ENCODE measurements around the gene CCDC188. TPM values are rescaled to one million over a fixed set of nuclear protein-coding genes. Genes with fewer than 3 reads are reported as not detected.
"Not testable (repeated sequence)": the region's sequence is repeated elsewhere in the genome, so short reads cannot be mapped to it uniquely, and the experiment has no call there.

Gene CCDC188
- total RNA-seq, 1 experiment from 2014 or later, result not detected

DNA sequence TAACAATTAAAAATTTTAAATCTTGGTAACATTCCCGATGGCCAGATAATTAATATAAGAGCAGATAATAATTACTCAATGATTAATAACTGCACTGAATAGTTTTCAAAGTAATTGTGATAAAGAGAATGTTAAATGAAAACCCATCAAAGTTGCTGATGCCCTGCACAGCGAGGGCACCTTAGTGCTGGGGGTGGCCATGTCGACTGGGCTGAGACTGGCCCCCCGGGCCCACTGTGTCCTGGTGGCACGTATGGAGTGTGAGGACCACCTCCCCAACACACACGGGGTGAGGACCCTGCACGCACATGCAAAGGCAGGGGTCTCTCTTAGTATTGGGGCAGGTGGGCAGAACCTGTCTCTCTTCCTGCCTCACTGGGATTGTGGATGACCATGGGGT is 15.1 kb upstream of the CCDC188 start:
- no TSS peak for BruUV-seq (replicated peaks)

DNA sequence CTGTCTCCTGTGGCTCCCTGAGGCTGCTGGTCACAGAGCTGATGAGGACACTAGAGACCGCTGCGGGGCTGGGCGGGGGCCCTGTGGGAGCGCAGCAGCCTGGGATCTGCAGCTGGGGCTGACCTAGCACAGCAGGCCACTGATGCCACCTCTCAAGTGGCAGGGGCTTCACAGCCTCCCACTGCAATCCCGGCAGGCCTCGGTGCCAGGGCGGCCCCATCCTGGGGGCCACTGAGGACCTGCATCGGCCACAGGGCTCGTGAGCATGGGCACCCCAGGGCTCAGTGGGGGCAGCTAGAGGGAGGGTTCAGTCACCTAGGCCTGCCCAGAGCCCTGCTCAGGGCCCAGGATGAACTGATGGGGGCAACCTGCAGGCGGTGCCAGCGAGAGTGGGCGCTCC is 14.6 kb upstream of the CCDC188 start:
- H3K4me1 Mint-ChIP-seq (ENCODE audit: low read depth, unreplicated experiment), result no peaks in the 10 kb centered on the region

More for the DNA sequence above, 15.1 kb upstream of the CCDC188 start:
- Mint-ChIP-seq H3K36me3 (ENCODE audit: insufficient read depth, unreplicated experiment) (no peaks in the 10 kb centered on the region), H3K4me3 (ENCODE audit: low read depth, unreplicated experiment) (no peak overlapping the region), H3K27ac (ENCODE audit: unreplicated experiment) (no peak overlapping the region), H3K4me1 (ENCODE audit: low read depth, unreplicated experiment) (no peaks in the 10 kb centered on the region), H3K27me3 (ENCODE audit: unreplicated experiment) (peaks cover 58% of the 10 kb centered on the region), H3K9me3 (ENCODE audit: low read depth, unreplicated experiment) (peaks cover 6% of the 10 kb centered on the region)
- CTCF ChIA-PET, result no interaction called here
- DNase-seq, result no peak
- TF ChIP-seq, protein P1, sequence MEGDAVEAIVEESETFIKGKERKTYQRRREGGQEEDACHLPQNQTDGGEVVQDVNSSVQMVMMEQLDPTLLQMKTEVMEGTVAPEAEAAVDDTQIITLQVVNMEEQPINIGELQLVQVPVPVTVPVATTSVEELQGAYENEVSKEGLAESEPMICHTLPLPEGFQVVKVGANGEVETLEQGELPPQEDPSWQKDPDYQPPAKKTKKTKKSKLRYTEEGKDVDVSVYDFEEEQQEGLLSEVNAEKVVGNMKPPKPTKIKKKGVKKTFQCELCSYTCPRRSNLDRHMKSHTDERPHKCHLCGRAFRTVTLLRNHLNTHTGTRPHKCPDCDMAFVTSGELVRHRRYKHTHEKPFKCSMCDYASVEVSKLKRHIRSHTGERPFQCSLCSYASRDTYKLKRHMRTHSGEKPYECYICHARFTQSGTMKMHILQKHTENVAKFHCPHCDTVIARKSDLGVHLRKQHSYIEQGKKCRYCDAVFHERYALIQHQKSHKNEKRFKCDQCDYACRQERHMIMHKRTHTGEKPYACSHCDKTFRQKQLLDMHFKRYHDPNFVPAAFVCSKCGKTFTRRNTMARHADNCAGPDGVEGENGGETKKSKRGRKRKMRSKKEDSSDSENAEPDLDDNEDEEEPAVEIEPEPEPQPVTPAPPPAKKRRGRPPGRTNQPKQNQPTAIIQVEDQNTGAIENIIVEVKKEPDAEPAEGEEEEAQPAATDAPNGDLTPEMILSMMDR (IDR thresholded peaks at IDR 0.05; ENCODE audit: unreplicated experiment), result no peak
- intact Hi-C loops (cut with micrococcal nuclease; ENCODE audit: unreplicated experiment), result no loop called here

DNA sequence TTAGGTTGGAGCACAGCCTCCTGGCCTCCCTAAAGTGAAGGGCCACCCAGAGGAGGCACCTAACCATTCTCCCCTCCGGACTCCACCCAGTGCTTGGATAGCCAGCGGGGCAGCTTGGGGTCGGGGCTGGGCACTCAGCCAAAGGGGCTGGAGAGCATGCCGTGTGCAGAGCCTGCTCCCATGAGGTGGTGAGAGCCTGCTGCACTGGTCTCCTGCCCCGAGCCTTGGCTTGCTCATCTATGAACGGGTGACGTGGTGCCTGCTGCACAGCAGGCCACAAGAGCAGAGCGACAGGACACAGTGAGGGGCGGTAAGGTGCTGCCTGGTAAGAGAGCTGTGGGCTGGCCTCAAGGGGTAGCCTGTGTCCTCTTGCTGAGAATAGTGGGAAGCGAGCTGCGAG is 14.0 kb upstream of the CCDC188 start:
- H3K4me1 Mint-ChIP-seq (ENCODE audit: low read depth, unreplicated experiment), result no peaks in the 10 kb centered on the region
- TF ChIP-seq, protein P1 (IDR thresholded peaks at IDR 0.05; ENCODE audit: unreplicated experiment), result no peak
- CTCF ChIA-PET, result no interaction called here

More for the DNA sequence above, 14.6 kb upstream of the CCDC188 start:
- DNase-seq, result no peak
- TF ChIP-seq, protein P1 (IDR thresholded peaks at IDR 0.05; ENCODE audit: unreplicated experiment), result no peak
- H3K4me3 Mint-ChIP-seq (ENCODE audit: low read depth, unreplicated experiment), result no peak overlapping the region
- intact Hi-C loops (cut with micrococcal nuclease; ENCODE audit: unreplicated experiment), result no loop called here
- CTCF ChIA-PET, result no interaction called here
- H3K36me3 Mint-ChIP-seq (ENCODE audit: insufficient read depth, unreplicated experiment), result no peaks in the 10 kb centered on the region
- H3K27me3 Mint-ChIP-seq (ENCODE audit: unreplicated experiment), result peaks cover 58% of the 10 kb centered on the region
- H3K9me3 Mint-ChIP-seq (ENCODE audit: low read depth, unreplicated experiment), result peaks cover 6% of the 10 kb centered on the region
- H3K27ac Mint-ChIP-seq (ENCODE audit: unreplicated experiment), result no peak overlapping the region
- BruUV-seq (replicated peaks), result no TSS peak

DNA sequence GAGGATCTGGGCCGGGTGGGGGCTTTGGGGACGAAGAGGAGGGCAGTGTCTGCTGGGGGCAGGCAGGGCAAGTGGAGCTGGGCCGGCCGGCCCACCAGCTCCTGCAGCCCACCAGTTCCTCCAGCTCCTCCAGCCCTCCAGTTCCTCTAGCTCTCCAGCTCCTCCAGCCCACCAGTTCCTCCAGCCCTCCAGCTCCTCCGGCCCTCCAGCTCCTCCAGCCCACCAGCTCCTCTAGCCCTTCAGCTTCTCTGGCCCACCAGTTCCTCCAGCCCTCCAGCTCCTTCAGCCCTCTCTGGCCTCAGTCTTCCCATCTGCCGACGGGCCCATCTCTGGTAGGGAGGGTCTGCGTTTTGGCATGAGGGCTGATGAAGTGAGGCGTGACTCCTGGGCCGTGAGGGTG is 9.2 kb upstream of the CCDC188 start:
- Mint-ChIP-seq H3K27ac (ENCODE audit: unreplicated experiment) (peak overlapping the region; percentile 39), H3K4me3 (ENCODE audit: low read depth, unreplicated experiment) (no peak overlapping the region), H3K4me1 (ENCODE audit: low read depth, unreplicated experiment) (no peaks in the 10 kb centered on the region), H3K36me3 (ENCODE audit: insufficient read depth, unreplicated experiment) (no peaks in the 10 kb centered on the region), H3K9me3 (ENCODE audit: low read depth, unreplicated experiment) (peaks cover 6% of the 10 kb centered on the region), H3K27me3 (ENCODE audit: unreplicated experiment) (peaks cover 57% of the 10 kb centered on the region)
- intact Hi-C loops (cut with micrococcal nuclease; ENCODE audit: unreplicated experiment), result no loop called here
- no peak for DNase-seq
- CTCF ChIA-PET, result no interaction called here
- TF ChIP-seq, protein P1 (IDR thresholded peaks at IDR 0.05; ENCODE audit: unreplicated experiment), result no peak
- no TSS peak for BruUV-seq (replicated peaks)

More for the DNA sequence above, 14.0 kb upstream of the CCDC188 start:
- DNase-seq, result no peak
- Mint-ChIP-seq H3K27me3 (ENCODE audit: unreplicated experiment) (peaks cover 58% of the 10 kb centered on the region), H3K4me3 (ENCODE audit: low read depth, unreplicated experiment) (no peak overlapping the region), H3K27ac (ENCODE audit: unreplicated experiment) (no peak overlapping the region), H3K36me3 (ENCODE audit: insufficient read depth, unreplicated experiment) (no peaks in the 10 kb centered on the region), H3K9me3 (ENCODE audit: low read depth, unreplicated experiment) (peaks cover 6% of the 10 kb centered on the region)
- BruUV-seq (replicated peaks), result no TSS peak
- intact Hi-C loops (cut with micrococcal nuclease; ENCODE audit: unreplicated experiment), result no loop called here

DNA sequence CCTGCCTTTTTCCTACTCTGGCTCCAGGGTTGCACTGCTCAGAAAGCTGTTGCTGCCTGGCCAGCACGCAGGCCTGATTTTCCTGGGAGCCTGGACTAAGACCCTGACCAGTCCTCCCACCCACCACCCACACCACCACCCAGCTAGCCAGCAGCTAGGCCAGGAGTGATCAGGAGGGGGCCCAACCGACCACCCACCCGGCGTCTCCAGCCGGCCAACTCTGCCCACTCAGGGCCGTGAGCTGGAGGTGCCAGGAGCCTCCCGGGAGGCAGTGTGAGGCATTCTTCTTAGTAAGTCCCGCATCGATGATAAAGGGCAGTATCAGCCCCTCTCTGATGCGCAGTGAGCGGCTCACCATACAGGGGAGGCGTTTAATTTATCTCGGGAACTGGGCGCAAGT is 8.7 kb upstream of the CCDC188 start:
- H3K4me3 Mint-ChIP-seq (ENCODE audit: low read depth, unreplicated experiment); H3K36me3 Mint-ChIP-seq (ENCODE audit: insufficient read depth, unreplicated experiment); BruUV-seq (replicated peaks); DNase-seq; H3K4me1 Mint-ChIP-seq (ENCODE audit: low read depth, unreplicated experiment); H3K9me3 Mint-ChIP-seq (ENCODE audit: low read depth, unreplicated experiment); H3K27ac Mint-ChIP-seq (ENCODE audit: unreplicated experiment): not testable (repeated sequence)
- H3K27me3 Mint-ChIP-seq (ENCODE audit: unreplicated experiment), result peaks cover 57% of the 10 kb centered on the region
- CTCF ChIA-PET, result interaction anchor here (0.7 to 1.2 kb wide), 2 partner anchors 79 to 136 kb away, joined by 3 to 4 read pairs; no protein-coding TSS in a partner anchor
- intact Hi-C loops (cut with micrococcal nuclease; ENCODE audit: unreplicated experiment), result loop anchor here (5.0 kb wide), 1 partner anchor 78 kb away; no protein-coding TSS in a partner anchor
